Chondrocyte (in vitro differentiated cells): ENCODE data around the gene GRK5. TPM values are rescaled to one million over a fixed set of nuclear protein-coding genes. Genes with fewer than 3 reads are reported as not detected.

Experiments
- DNase-seq: peaks from one replicate; pipeline ENCODE4 v3.0.0; 2021; ENCODE audit warnings: mixed read lengths, low spot score
- H3K27ac Mint-ChIP-seq: one replicate; pipeline ENCODE4 v1.8.0; 2021; ENCODE audit warnings: mild to moderate bottlenecking, moderate library complexity, mixed read lengths; ENCODE audit not compliant: unreplicated experiment
- H3K27me3 Mint-ChIP-seq: 2 replicates; pipeline ENCODE4 v1.8.0; 2021; ENCODE audit warnings: low read depth, mixed read lengths
- H3K36me3 Mint-ChIP-seq: 2 replicates; pipeline ENCODE4 v1.8.0; 2021; ENCODE audit warnings: low read depth, mixed read lengths
- H3K4me1 Mint-ChIP-seq: 2 replicates; pipeline ENCODE4 v1.8.0; 2021; ENCODE audit warnings: low read depth, mild to moderate bottlenecking, mixed read lengths
- H3K4me3 Mint-ChIP-seq: one replicate; pipeline ENCODE4 v1.8.0; 2021; ENCODE audit warnings: mild to moderate bottlenecking, moderate library complexity, mixed read lengths; ENCODE audit not compliant: unreplicated experiment
- H3K9me3 Mint-ChIP-seq: 2 replicates; pipeline ENCODE4 v1.8.0; 2021; ENCODE audit warnings: low read depth, mixed read lengths
- CTCF ChIP-seq: fragments of 200-600 bp; sonication (generic); IDR thresholded peaks from 2 replicates; pipeline ENCODE4 v1.5.0; 2021; ENCODE audit warnings: antibody characterized with exemption, mild to moderate bottlenecking, moderate library complexity
- total RNA-seq: library from RNA; stranded (reverse); gene quantifications from 3 replicates; pipeline ENCODE4 v1.2.1, GENCODE V29; 2021

GRK5 gene
- total RNA-seq, 1 donor from 2014 or later = 16.4 TPM

GRCh38 chr10:119378737-119379067 is 171.3 kb downstream of the GRK5 start:
- Mint-ChIP-seq H3K4me1 (peaks cover 7% of the 10 kb centered on the region), H3K27ac (no peak overlapping the region), H3K27me3 (no peaks in the 10 kb centered on the region), H3K36me3 (peaks cover 3% of the 10 kb centered on the region), H3K4me3 (no peak overlapping the region), H3K9me3 (no peaks in the 10 kb centered on the region)
- no peak for DNase-seq
- TF ChIP-seq CTCF = no peak

GRCh38 chr10:119379466-119380071 is 172.2 kb downstream of the GRK5 start:
- Mint-ChIP-seq H3K4me3 (no peak overlapping the region), H3K27ac (no peak overlapping the region), H3K4me1 (peaks cover 7% of the 10 kb centered on the region), H3K36me3 (peaks cover 6% of the 10 kb centered on the region), H3K9me3 (no peaks in the 10 kb centered on the region), H3K27me3 (no peaks in the 10 kb centered on the region)
- no peak for DNase-seq
- no peak for TF ChIP-seq CTCF

- no peak overlapping the region for H3K27ac Mint-ChIP-seq
- no peaks in the 10 kb centered on the region for H3K27me3 Mint-ChIP-seq
- H3K36me3 Mint-ChIP-seq = peaks cover 8% of the 10 kb centered on the region
These were observed 175.9 kb downstream of the GRK5 start for GRCh38 chr10:119383174-119383856.

GRCh38 chr10:119384127-119384526 is 176.8 kb downstream of the GRK5 start:
- TF ChIP-seq CTCF = no peak
- Mint-ChIP-seq H3K4me3 (no peak overlapping the region), H3K9me3 (peaks cover 4% of the 10 kb centered on the region), H3K27ac (no peak overlapping the region), H3K4me1 (no peaks in the 10 kb centered on the region), H3K27me3 (no peaks in the 10 kb centered on the region), H3K36me3 (peaks cover 8% of the 10 kb centered on the region)
- DNase-seq = no peak

More at GRCh38 chr10:119383174-119383856, 175.9 kb downstream of the GRK5 start:
- no peak overlapping the region for H3K4me3 Mint-ChIP-seq
- DNase-seq = no peak
- TF ChIP-seq CTCF = no peak
- H3K9me3 Mint-ChIP-seq = no peaks in the 10 kb centered on the region
- no peaks in the 10 kb centered on the region for H3K4me1 Mint-ChIP-seq

- H3K9me3 Mint-ChIP-seq = peaks cover 4% of the 10 kb centered on the region
- no peak overlapping the region for H3K4me3 Mint-ChIP-seq
- H3K27me3 Mint-ChIP-seq = no peaks in the 10 kb centered on the region
- no peak for DNase-seq
- peaks cover under 1% of the 10 kb centered on the region for H3K4me1 Mint-ChIP-seq
- H3K36me3 Mint-ChIP-seq = peaks cover 11% of the 10 kb centered on the region
- no peak for TF ChIP-seq CTCF
- no peak overlapping the region for H3K27ac Mint-ChIP-seq
These were observed 179.3 kb downstream of the GRK5 start for GRCh38 chr10:119386666-119387065.
